Epithelial cell of prostate (primary cell): Measurements from ENCODE around the gene ZNF557.

Source experiments
- DNase-seq: peaks from one replicate; pipeline ENCODE4 v3.0.0-alpha.2; 2011; ENCODE audit warnings: low read depth, low spot score
- H3K27ac ChIP-seq: fragments of 450-650 bp; 2 replicates; pipeline ENCODE4 v1.5.1; 2017; ENCODE audit warnings: mild to moderate bottlenecking

ZNF557 gene

DNA sequence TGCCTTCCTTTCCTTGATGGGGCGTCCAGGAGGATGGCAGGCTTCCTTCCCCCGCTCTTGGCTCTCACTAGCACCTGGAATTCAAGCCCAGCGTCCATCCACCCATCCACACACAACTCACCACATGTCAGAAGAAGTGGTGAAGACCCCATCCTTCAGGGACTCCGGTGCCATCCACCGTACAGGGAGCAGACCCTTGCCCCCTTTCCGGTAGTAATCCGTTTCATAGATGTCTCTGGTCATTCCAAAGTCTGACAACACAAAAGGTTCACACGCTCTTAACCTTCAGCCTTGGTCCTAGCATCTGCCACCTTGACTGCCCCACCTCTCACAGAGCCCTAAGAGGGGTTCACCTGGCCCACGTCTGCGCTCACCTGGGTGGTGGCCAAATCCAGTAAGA is 51.0 kb downstream of the ZNF557 start:
- H3K27ac ChIP-seq, result no peak overlapping the region
- DNase-seq, result no peak

DNA sequence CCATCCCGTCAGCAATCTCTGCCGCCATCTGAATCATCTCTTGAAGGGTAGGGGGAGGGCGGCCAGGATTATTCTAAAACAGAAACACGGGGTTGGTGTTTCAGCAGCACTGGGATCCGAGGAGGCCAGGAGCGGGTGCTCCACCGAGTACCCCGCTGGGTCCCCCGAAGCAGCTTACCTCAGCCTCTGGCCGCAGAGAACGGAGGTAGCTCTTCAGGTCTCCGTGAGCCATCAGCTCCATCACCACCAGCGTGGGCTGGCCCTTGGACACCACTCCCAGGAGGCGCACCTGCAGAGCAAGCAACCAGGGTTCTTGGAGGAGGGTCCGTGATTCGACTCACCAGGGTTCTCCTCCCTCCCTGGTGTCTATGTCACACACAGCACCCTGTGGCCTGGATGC is 53.2 kb downstream of the ZNF557 start:
- no peak for DNase-seq
- no peak overlapping the region for H3K27ac ChIP-seq

DNA sequence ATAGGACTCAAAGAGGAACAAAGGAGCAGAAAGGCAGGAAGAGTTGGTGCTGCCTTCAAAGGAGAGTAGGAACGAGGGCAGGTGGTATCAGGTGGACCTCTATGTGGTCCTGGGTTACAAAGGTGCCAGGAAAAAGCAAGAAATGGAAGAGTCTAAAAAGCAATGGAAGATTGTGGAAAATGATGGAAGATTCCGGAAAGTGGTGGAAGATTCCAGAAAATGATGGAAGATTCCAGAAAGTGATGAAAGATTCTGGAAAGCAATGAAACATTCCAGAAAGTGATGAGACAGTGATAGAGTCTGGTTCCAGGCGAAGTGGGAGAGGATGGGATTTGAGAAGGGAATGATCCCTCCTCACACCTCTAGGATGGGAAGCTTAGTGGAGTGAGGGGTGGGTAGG is 55.3 kb downstream of the ZNF557 start:
- no peak overlapping the region for H3K27ac ChIP-seq
- DNase-seq, result no peak

DNA sequence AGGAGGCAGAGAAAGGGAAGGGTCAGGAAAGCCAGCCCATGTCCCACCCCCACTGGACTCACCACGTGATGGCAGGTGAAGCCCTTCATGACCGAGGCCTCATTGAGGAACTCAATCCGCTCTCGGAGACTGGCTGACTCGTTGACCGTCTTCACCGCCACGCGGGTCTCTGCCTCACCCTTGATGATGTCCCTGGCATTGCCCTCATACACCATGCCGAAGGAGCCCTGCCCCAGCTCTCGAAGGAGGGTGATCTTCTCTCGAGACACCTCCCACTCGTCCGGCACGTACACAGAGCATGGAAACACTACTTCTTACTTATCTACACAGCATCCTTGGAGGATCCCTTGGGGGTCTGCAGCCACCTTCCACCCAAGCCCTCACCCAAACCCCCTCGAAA is 55.7 kb downstream of the ZNF557 start:
- no peak for DNase-seq
- H3K27ac ChIP-seq, result no peak overlapping the region

DNA sequence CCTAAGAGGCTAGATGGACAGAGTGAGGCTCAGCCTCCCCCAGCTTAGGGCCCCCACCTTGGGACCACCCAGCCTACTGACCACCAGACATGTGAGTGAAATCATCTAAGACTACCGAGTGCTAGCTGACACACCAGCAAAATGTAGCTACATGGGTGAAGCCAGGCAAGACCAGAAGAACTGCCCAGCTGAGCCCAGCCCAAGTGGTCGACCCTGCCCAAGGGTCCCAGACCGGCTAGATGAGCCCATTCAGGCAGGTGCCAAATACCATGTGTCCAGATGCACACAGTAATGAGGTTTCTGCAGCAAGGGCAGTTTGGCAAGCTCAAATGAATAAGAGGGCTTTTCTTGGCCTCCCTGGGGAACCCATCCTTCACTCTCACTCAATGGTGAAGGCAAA is 56.6 kb downstream of the ZNF557 start:
- no peak overlapping the region for H3K27ac ChIP-seq
- DNase-seq, result no peak

DNA sequence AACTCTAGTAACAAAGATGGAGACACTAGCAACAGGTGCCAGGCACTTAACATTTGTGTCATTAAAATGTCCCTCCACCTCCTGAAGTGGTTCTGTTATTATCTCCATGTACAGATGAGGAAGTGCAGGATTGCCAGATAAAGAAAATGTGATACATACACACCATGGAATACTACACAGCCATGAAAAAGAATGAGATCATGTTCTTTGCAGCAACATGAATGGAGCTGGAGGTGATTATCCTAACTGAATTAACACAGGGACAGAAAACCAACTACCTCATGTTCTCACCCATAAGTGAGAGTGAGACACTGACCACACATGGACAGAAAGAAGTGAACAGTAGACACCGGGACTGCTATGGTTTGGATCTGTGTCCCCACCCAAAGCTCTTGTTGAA is 60.5 kb downstream of the ZNF557 start:
- no peak overlapping the region for H3K27ac ChIP-seq
- no peak for DNase-seq

DNA sequence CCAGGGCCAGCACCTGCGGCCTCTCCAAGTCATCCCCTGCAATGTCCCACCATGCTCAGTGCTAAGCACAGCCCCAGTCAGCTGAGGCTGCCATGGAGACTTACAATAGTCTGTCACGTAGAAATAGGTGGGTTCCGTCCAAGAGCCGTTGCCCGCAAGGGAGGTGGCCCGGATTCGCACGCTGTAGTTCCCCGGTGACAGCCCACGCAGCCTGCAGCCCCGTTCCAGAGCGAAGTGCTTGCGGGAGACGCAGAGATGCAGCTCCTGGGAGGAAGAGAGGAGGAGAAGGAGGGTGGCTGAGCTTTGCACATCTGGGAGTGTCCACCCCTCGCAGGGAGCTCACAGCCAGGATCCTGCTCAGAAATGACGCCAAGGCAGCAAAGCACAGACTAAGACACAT is 62.6 kb downstream of the ZNF557 start:
- H3K27ac ChIP-seq, result no peak overlapping the region
- DNase-seq, result no peak

DNA sequence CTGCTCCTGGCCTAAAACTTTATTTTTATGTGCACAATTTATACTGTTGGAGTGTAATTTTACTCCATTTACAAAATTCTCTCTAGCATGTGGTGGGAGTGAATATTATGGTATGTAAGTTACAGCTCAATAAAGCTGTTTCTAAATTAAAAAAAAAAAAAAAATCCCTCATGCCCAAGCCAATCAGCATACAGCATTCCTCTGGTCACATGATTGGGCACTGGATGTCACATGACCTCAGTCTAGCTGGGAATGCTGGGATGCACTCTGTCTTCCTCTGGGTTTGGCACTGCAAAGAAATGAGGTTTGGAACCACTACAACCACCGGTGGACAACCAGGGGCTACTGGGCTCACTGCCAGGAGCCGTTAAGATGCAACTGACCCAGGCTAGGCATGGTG is 67.6 kb downstream of the ZNF557 start:
- DNase-seq, result no peak

More for the DNA sequence above, 67.6 kb downstream of the ZNF557 start:
- H3K27ac ChIP-seq, result no peak overlapping the region
